OCI-LY1 (cell line): ENCODE data around the gene CLEC3A.

Experiments
- H2AFZ ChIP-seq: fragments of 200-600 bp; sonication (generic), shearing (Covaris generic); 2 replicates; pipeline ENCODE4 v1.6.0; 2014; ENCODE audit warnings: antibody characterized with exemption, mild to moderate bottlenecking, low read length
- H3F3A ChIP-seq: fragments of 200-600 bp; sonication (generic), shearing (Covaris generic); 2 replicates; pipeline ENCODE4 v1.6.0; 2014; ENCODE audit warnings: mild to moderate bottlenecking, antibody characterized with exemption, low read length, moderate library complexity; ENCODE audit not compliant: insufficient read depth
- H3K27ac ChIP-seq: fragments of 200-600 bp; sonication (generic); 2 replicates; pipeline ENCODE4 v1.5.1; 2014; ENCODE audit warnings: low read length, mixed run types, mild to moderate bottlenecking, low read depth; ENCODE audit not compliant: poor library complexity, severe bottlenecking
- H3K27me3 ChIP-seq: fragments of 200-600 bp; sonication (generic); 2 replicates; pipeline ENCODE4 v1.6.0; 2014; ENCODE audit warnings: antibody characterized with exemption, mild to moderate bottlenecking, low read length, moderate library complexity; ENCODE audit not compliant: insufficient read depth
- H3K36me3 ChIP-seq: fragments of 200-600 bp; sonication (generic); 2 replicates; pipeline ENCODE4 v1.6.1; 2014; ENCODE audit warnings: mild to moderate bottlenecking, antibody characterized with exemption, low read length, moderate library complexity, mixed read lengths; ENCODE audit not compliant: insufficient read depth
- H3K4me1 ChIP-seq: fragments of 200-600 bp; sonication (generic); 2 replicates; pipeline ENCODE4 v1.5.1; 2014; ENCODE audit warnings: mild to moderate bottlenecking, low read length, moderate library complexity; ENCODE audit not compliant: insufficient read depth, severe bottlenecking
- H3K4me2 ChIP-seq: fragments of 200-600 bp; sonication (generic), shearing (Covaris generic); 2 replicates; pipeline ENCODE4 v1.6.1; 2014; ENCODE audit warnings: low read length
- H3K4me3 ChIP-seq: fragments of 200-600 bp; sonication (generic); 2 replicates; pipeline ENCODE4 v1.5.1; 2014; ENCODE audit warnings: low read length, low read depth, mild to moderate bottlenecking, mixed read lengths; ENCODE audit not compliant: poor library complexity, severe bottlenecking
- H3K79me2 ChIP-seq: fragments of 200-600 bp; shearing (Covaris generic); 2 replicates; pipeline ENCODE4 v1.6.1; 2016; ENCODE audit warnings: mixed run types, low read length, mixed read lengths; ENCODE audit not compliant: insufficient read depth
- H3K9ac ChIP-seq: fragments of 200-600 bp; sonication (generic), shearing (Covaris generic); 2 replicates; pipeline ENCODE4 v1.6.1; 2014; ENCODE audit warnings: mild to moderate bottlenecking, low read length, mixed read lengths
- H3K9me2 ChIP-seq: fragments of 200-600 bp; sonication (generic), shearing (Covaris generic); 2 replicates; pipeline ENCODE4 v1.6.1; 2014; ENCODE audit warnings: low read depth, mild to moderate bottlenecking, low read length, mixed read lengths
- H3K9me3 ChIP-seq: fragments of 200-600 bp; shearing (Covaris generic); 2 replicates; pipeline ENCODE4 v1.6.1; 2014; ENCODE audit warnings: low read length, mixed read lengths
- H4K20me1 ChIP-seq: fragments of 200-600 bp; sonication (generic), shearing (Covaris generic); 2 replicates; pipeline ENCODE4 v1.6.0; 2016; ENCODE audit warnings: mild to moderate bottlenecking, low read length; ENCODE audit not compliant: insufficient read depth
- CTCF ChIP-seq: fragments of 200-600 bp; sonication (generic), shearing (Covaris generic); IDR thresholded peaks from 2 replicates; pipeline ENCODE4 v1.5.1; 2017; ENCODE audit warnings: mild to moderate bottlenecking, antibody characterized with exemption, low read length, moderate library complexity, mixed read lengths
- EZH2 ChIP-seq: fragments of 200-600 bp; sonication (generic), shearing (Covaris generic); IDR thresholded peaks from 2 replicates; pipeline ENCODE4 v1.8.0; 2017; ENCODE audit warnings: borderline replicate concordance, mixed run types, mild to moderate bottlenecking, antibody characterized with exemption, low read length, moderate library complexity, mixed read lengths

Gene CLEC3A

GRCh38 chr16:78001451-78002025 lies 20.8 kb upstream of the CLEC3A start:
- no peaks in the 10 kb centered on the region for H4K20me1 ChIP-seq
- no peaks in the 10 kb centered on the region for H3K4me1 ChIP-seq
- H3K27me3 ChIP-seq, result no peaks in the 10 kb centered on the region
- no peak overlapping the region for H3K4me3 ChIP-seq
- TF ChIP-seq CTCF (no peak), EZH2 (no peak)
- H3K9me2 ChIP-seq, result no peaks in the 10 kb centered on the region
- H3K4me2 ChIP-seq, result no peak overlapping the region
- no peaks in the 10 kb centered on the region for H3K79me2 ChIP-seq
- no peaks in the 10 kb centered on the region for H3K36me3 ChIP-seq
- H3K9ac ChIP-seq, result no peak overlapping the region
- no peaks in the 10 kb centered on the region for H3K9me3 ChIP-seq
- H2AFZ ChIP-seq, result no peak overlapping the region
- no peak overlapping the region for H3K27ac ChIP-seq
- H3F3A ChIP-seq, result no peaks in the 10 kb centered on the region

- Histone ChIP-seq H2AFZ (no peak overlapping the region), H3K4me2 (no peak overlapping the region), H3K9ac (no peak overlapping the region), H3K9me2 (no peaks in the 10 kb centered on the region), H3F3A (no peaks in the 10 kb centered on the region), H3K79me2 (no peaks in the 10 kb centered on the region), H3K27me3 (no peaks in the 10 kb centered on the region), H3K27ac (no peak overlapping the region), H3K4me1 (no peaks in the 10 kb centered on the region), H3K9me3 (no peaks in the 10 kb centered on the region), H3K36me3 (no peaks in the 10 kb centered on the region), H4K20me1 (no peaks in the 10 kb centered on the region), H3K4me3 (no peak overlapping the region)
- no peak for TF ChIP-seq EZH2
- TF ChIP-seq CTCF, result peak; percentile 83
Measured at GRCh38 chr16:78002915-78003538, 19.3 kb upstream of the CLEC3A start.

- Histone ChIP-seq H3K27ac (no peak overlapping the region), H2AFZ (no peak overlapping the region), H3K4me1 (no peaks in the 10 kb centered on the region), H3K9me3 (no peaks in the 10 kb centered on the region), H3K9ac (no peak overlapping the region), H3K36me3 (no peaks in the 10 kb centered on the region), H3F3A (no peaks in the 10 kb centered on the region), H3K27me3 (no peaks in the 10 kb centered on the region), H3K79me2 (no peaks in the 10 kb centered on the region), H3K4me2 (no peak overlapping the region), H4K20me1 (no peaks in the 10 kb centered on the region), H3K9me2 (no peaks in the 10 kb centered on the region), H3K4me3 (no peak overlapping the region)
- TF ChIP-seq EZH2, result no peak
- TF ChIP-seq CTCF, result no peak
Measured at GRCh38 chr16:78004517-78004916, 17.8 kb upstream of the CLEC3A start.
